ENCODE results near the gene PCDHGB4.
"Not testable (repeated sequence)": the region's sequence is repeated elsewhere in the genome, so short reads cannot be mapped to it uniquely, and the experiment has no call there.

PCDHGB4 gene

GRCh38 chr5:141402553-141403243, 15.2 kb downstream of the PCDHGB4 start, which contains the start of gene PCDHGA9:
Gene PCDHGA9, plus strand, starts transcription at chr5:141402778. Its CDS starts 175 bp downstream, at chr5:141402953.
- peak; percentile 29 for DNase-seq

- no peak for DNase-seq
These were observed 15.9 kb downstream of the PCDHGB4 start for GRCh38 chr5:141403387-141403786.

DNA sequence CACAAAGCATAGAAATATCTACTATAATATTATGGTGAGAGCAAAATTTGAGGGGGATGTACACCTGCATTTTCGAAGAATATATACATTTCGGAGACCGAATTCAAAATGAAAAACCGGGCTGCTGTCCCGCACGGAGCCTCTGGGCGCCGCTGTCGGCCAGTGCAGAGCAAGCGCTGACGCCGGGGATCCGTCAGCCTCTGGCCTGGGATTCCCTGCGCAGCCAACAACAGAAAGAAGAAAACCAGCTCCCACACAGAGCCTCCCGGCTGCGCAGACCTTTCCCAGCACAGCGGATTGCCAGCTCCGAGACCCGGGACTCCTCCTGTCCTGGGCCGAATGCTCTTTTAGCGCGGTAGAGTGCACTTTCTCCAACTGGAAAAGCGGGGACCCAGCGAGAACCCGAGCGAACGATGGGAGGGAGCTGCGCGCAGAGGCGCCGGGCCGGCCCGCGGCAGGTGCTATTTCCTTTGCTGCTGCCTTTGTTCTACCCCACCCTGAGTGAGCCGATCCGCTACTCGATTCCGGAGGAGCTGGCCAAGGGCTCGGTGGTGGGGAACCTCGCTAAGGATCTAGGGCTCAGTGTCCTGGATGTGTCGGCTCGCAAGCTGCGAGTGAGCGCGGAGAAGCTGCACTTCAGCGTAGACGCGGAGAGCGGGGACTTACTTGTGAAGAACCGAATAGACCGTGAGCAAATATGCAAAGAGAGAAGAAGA, 20.4 kb downstream of the PCDHGB4 start, which contains the start of gene PCDHGB6:
Gene PCDHGB6 (plus strand): TSS at position 232 of the 716 bp plus-strand sequence. CDS start 182 bp downstream, at position 414.
- not testable (repeated sequence) for DNase-seq

- DNase-seq = no peak
These were observed 22.3 kb downstream of the PCDHGB4 start for GRCh38 chr5:141409598-141410306.

- no peak for DNase-seq
These were observed 24.1 kb downstream of the PCDHGB4 start for GRCh38 chr5:141411575-141411974.

- peak; percentile 89 for DNase-seq
These were observed 25.5 kb downstream of the PCDHGB4 start, which contains the start of gene PCDHGA10 for GRCh38 chr5:141412854-141413539. Gene PCDHGA10, plus strand, starts transcription at chr5:141412987. Its CDS starts 189 bp downstream, at chr5:141413176.

GRCh38 chr5:141413540-141414069, 26.1 kb downstream of the PCDHGB4 start:
- no peak for DNase-seq

- not testable (repeated sequence) for DNase-seq
These were observed 27.2 kb downstream of the PCDHGB4 start for GRCh38 chr5:141414548-141415274.

- DNase-seq = not testable (repeated sequence)
These were observed 27.7 kb downstream of the PCDHGB4 start for GRCh38 chr5:141415275-141415618.

DNA sequence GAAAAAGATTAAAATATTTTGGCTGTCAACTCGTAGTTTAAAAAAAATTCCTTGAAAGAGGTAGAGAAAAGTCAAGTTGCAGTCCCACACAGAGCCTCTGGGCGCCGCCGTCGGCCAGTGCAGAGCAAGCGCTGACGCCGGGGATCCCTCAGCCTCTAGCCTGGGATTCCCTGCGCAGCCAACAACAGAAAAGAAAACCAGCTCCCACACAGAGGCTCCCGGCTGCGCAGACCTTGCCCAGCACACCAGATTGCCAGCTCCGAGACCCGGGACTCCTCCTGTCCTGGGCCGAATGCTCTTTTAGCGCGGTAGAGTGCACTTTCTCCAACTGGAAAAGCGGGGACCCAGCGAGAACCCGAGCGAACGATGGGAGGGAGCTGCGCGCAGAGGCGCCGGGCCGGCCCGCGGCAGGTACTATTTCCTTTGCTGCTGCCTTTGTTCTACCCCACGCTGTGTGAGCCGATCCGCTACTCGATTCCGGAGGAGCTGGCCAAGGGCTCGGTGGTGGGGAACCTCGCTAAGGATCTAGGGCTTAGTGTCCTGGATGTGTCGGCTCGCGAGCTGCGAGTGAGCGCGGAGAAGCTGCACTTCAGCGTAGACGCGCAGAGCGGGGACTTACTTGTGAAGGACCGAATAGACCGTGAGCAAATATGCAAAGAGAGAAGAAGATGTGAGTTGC, 30.1 kb downstream of the PCDHGB4 start, which contains the start of gene PCDHGB7:
Gene PCDHGB7 (plus strand): TSS at position 184 of the 679 bp plus-strand sequence. CDS start 183 bp downstream, at position 367.
- DNase-seq = peak; percentile 31

- DNase-seq = no peak
These were observed 31.8 kb downstream of the PCDHGB4 start for GRCh38 chr5:141419074-141419880.

DNA sequence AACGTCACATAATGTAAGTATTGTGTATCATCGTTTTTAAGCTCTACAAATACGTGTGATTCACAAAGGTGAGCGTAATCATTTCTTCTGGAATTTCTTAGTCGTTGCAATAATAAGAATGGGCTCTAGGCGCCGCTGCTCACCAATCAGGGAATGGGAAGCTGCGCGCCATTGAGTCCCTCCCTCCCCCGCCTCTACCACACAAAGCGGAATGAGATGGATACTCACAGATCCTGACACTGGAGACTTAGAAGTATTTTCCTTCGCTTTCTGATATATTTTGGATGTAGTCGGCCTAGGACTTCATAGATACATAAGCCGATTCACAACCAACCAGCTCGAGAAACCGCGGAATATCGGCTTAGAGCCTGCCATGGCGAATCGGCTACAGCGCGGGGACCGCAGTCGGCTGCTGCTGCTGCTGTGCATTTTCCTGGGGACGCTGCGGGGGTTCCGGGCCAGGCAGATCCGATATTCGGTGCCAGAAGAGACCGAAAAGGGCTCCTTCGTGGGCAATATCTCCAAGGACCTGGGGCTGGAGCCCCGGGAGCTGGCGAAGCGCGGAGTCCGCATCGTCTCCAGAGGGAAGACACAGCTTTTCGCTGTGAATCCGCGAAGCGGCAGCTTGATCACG, 33.5 kb downstream of the PCDHGB4 start, which contains the start of gene PCDHGA11:
Gene PCDHGA11 (plus strand): TSS at position 197 of the 634 bp plus-strand sequence. CDS start 177 bp downstream, at position 374.
- DNase-seq = peak; percentile 73

GRCh38 chr5:141421489-141421855, 34.0 kb downstream of the PCDHGB4 start:
- no peak for DNase-seq

- DNase-seq = no peak
These were observed 35.3 kb downstream of the PCDHGB4 start for GRCh38 chr5:141422742-141423291.

DNA sequence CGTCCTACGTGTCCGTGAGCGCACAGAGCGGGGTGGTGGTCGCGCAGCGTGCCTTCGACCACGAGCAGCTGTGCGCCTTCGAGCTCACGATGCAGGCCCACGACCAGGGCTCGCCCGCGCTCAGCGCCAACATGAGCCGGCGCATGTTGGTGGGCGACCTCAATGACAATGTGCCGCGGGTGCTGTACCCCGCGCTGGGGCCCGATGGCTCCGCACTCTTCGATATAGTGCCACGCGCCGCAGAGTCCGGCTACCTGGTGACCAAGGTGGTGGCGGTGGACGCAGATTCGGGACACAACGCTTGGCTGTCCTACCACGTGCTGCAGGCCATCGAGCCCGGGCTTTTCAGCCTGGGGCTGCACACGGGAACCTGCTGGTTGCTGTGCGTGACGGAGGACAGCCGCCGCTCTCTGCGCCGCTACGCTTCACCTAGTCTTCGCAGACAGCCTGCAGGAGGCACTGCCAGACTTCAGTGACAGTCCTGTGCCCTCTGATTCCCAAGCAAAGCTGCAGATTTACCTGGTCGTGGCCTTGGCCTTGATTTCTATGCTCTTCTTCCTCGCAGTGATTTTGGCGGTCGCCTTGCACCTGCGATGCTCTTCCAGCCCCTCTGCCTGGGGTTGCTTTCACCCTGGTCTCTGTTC, 40.4 kb downstream of the PCDHGB4 start:
- DNase-seq = no peak

- peak; percentile 61 for DNase-seq
These were observed 43.0 kb downstream of the PCDHGB4 start, which contains the start of gene PCDHGA12 for GRCh38 chr5:141430332-141431113. Gene PCDHGA12, plus strand, starts transcription at chr5:141430507. Its CDS starts 253 bp downstream, at chr5:141430760.

DNA sequence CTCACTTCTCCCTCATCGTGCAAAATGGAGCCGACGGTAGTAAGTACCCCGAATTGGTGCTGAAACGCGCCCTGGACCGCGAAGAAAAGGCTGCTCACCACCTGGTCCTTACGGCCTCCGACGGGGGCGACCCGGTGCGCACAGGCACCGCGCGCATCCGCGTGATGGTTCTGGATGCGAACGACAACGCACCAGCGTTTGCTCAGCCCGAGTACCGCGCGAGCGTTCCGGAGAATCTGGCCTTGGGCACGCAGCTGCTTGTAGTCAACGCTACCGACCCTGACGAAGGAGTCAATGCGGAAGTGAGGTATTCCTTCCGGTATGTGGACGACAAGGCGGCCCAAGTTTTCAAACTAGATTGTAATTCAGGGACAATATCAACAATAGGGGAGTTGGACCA, 43.8 kb downstream of the PCDHGB4 start:
- no peak for DNase-seq

DNA sequence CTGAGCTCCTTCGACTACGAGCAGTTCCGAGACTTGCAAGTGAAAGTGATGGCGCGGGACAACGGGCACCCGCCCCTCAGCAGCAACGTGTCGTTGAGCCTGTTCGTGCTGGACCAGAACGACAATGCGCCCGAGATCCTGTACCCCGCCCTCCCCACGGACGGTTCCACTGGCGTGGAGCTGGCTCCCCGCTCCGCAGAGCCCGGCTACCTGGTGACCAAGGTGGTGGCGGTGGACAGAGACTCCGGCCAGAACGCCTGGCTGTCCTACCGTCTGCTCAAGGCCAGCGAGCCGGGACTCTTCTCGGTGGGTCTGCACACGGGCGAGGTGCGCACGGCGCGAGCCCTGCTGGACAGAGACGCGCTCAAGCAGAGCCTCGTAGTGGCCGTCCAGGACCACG, 44.8 kb downstream of the PCDHGB4 start:
- not testable (repeated sequence) for DNase-seq
